GM19468 (cell line): ENCODE results near the gene SNX9.
"Not testable (repeated sequence)": the region's sequence is repeated elsewhere in the genome, so short reads cannot be mapped to it uniquely, and the experiment has no call there.

Experiments
- ATAC-seq: cut with Tn5 transposase; IDR thresholded peaks from one replicate; pipeline ENCODE4 v1.9.1; 2021; ENCODE audit warnings: mild to moderate bottlenecking, moderate library complexity, moderate number of reproducible peaks; ENCODE audit not compliant: unreplicated experiment; ENCODE audit errors: extremely low read depth

The SNX9 gene

GRCh38 chr6:157853902-157854502 is 31.0 kb downstream of the SNX9 start:
- no peak for ATAC-seq

GRCh38 chr6:157855325-157855724 is 32.3 kb downstream of the SNX9 start:
- no peak for ATAC-seq

- not testable (repeated sequence) for ATAC-seq
These were observed 32.8 kb downstream of the SNX9 start for GRCh38 chr6:157855804-157856203.

- ATAC-seq = not testable (repeated sequence)
These were observed 35.6 kb downstream of the SNX9 start for GRCh38 chr6:157858664-157859063.

- ATAC-seq = no peak
These were observed 36.9 kb downstream of the SNX9 start for GRCh38 chr6:157859775-157860504.

GRCh38 chr6:157860505-157860991 is 37.5 kb downstream of the SNX9 start:
- no peak for ATAC-seq

GRCh38 chr6:157861184-157861583 is 38.1 kb downstream of the SNX9 start:
- ATAC-seq = no peak

- ATAC-seq = no peak
These were observed 38.8 kb downstream of the SNX9 start for GRCh38 chr6:157861814-157862213.

GRCh38 chr6:157862706-157863105 is 39.7 kb downstream of the SNX9 start:
- no peak for ATAC-seq

GRCh38 chr6:157864185-157864761 is 41.2 kb downstream of the SNX9 start:
- ATAC-seq = no peak

- ATAC-seq = no peak
These were observed 42.2 kb downstream of the SNX9 start for GRCh38 chr6:157865249-157865648.

- ATAC-seq = no peak
These were observed 44.1 kb downstream of the SNX9 start for GRCh38 chr6:157867155-157867559.

- ATAC-seq = no peak
These were observed 44.9 kb downstream of the SNX9 start for GRCh38 chr6:157867981-157868380.

- ATAC-seq = no peak
These were observed 45.8 kb downstream of the SNX9 start for GRCh38 chr6:157868835-157869234.

GRCh38 chr6:157869673-157870302 is 46.7 kb downstream of the SNX9 start:
- no peak for ATAC-seq

- no peak for ATAC-seq
These were observed 50.8 kb downstream of the SNX9 start for GRCh38 chr6:157873735-157874344.

GRCh38 chr6:157877149-157877548 is 54.1 kb downstream of the SNX9 start:
- no peak for ATAC-seq

- no peak for ATAC-seq
These were observed 54.8 kb downstream of the SNX9 start for GRCh38 chr6:157877573-157878438.

GRCh38 chr6:157879034-157879872 is 56.2 kb downstream of the SNX9 start:
- peak; percentile 79 for ATAC-seq
